ENCODE results near the gene CCNG2. TPM values are rescaled to one million over a fixed set of nuclear protein-coding genes. Genes with fewer than 3 reads are reported as not detected.

Gene CCNG2
- total RNA-seq, 1 experiment from 2014 or later: 34.1 TPM

DNA sequence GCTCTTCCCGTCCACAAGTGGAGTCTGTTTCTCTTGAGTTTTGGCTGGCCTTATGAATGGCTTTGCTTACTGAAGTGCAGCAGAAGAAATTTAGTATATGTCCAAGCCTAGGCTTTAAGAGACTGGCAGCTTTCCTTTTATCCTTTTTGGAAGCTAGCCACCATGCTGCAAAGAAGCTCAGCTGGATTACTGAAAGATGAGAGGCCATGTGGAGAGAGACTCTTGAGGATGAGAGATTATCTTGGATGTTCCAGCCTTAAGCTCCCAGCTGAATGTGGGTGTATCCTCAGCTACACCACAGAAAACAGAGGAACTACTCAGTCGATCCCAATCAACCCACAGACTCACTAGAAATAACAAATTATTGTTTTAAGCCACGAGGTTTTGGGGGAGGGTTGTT, 12.5 kb downstream of the CCNG2 start:
- ATAC-seq: no peak
- H3K9me3 ChIP-seq (ENCODE audit: control insufficient read depth in 1 of 2, insufficient read depth in 1 of 2, low read depth in 1 of 2, low read length in 2 of 2): no peaks in the 10 kb centered on the region
- TF ChIP-seq, protein P1, sequence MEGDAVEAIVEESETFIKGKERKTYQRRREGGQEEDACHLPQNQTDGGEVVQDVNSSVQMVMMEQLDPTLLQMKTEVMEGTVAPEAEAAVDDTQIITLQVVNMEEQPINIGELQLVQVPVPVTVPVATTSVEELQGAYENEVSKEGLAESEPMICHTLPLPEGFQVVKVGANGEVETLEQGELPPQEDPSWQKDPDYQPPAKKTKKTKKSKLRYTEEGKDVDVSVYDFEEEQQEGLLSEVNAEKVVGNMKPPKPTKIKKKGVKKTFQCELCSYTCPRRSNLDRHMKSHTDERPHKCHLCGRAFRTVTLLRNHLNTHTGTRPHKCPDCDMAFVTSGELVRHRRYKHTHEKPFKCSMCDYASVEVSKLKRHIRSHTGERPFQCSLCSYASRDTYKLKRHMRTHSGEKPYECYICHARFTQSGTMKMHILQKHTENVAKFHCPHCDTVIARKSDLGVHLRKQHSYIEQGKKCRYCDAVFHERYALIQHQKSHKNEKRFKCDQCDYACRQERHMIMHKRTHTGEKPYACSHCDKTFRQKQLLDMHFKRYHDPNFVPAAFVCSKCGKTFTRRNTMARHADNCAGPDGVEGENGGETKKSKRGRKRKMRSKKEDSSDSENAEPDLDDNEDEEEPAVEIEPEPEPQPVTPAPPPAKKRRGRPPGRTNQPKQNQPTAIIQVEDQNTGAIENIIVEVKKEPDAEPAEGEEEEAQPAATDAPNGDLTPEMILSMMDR (IDR thresholded peaks at IDR 0.05 in 2 of 3, conservative IDR thresholded peaks at IDR 0.05 in 1 of 3; ENCODE audit: borderline replicate concordance in 1 of 3, insufficient read depth in 1 of 3, low read depth in 2 of 3, low read length in 2 of 3): no peak
- TF ChIP-seq TCF7L2 (IDR thresholded peaks at IDR 0.05; ENCODE audit: borderline replicate concordance, extremely low read depth, insufficient read depth, insufficient read length): no peak
- no peak for TF ChIP-seq POLR2AphosphoS5 (IDR thresholded peaks at IDR 0.05; ENCODE audit: low read depth, low read length)
- TF ChIP-seq ZFX (IDR thresholded peaks at IDR 0.05): no peak
- TF ChIP-seq SP1 (IDR thresholded peaks at IDR 0.05; ENCODE audit: low read depth): no peak
- TF ChIP-seq FOSL1 (IDR thresholded peaks at IDR 0.05; ENCODE audit: low read depth): no peak
- TF ChIP-seq CEBPB (IDR thresholded peaks at IDR 0.05; ENCODE audit: low read depth): no peak
- no peak for TF ChIP-seq REST (IDR thresholded peaks at IDR 0.05; ENCODE audit: low read depth)
- TF ChIP-seq JUND (IDR thresholded peaks at IDR 0.05): no peak
- ChIA-PET POLR2A (no interaction called here), RAD21 (ENCODE audit: low non-redundant PET in 1 of 2, low total read pairs in 2 of 2, uncharacterized antibody in 2 of 2, unreplicated experiment in 2 of 2) (no interaction called here), CTCF (no interaction called here)
- no peak overlapping the region for H2AFZ ChIP-seq (ENCODE audit: low read depth, low read length, poor library complexity, severe bottlenecking)
- peaks cover 0 to 10% of the 10 kb centered on the region in 2 experiments; a peak in 2 of 4 replicates for H3K4me1 ChIP-seq (ENCODE audit: control insufficient read depth in 1 of 2, insufficient read depth in 2 of 2, low read length in 2 of 2)
- no peak overlapping the region for H3K27ac ChIP-seq (ENCODE audit: low read depth, low read length)
- intact Hi-C loops (cut with micrococcal nuclease): no loop called here
- no peaks in the 10 kb centered on the region for H3K27me3 ChIP-seq (ENCODE audit: insufficient read depth, low read length)
- H4K20me1 ChIP-seq (ENCODE audit: insufficient read depth): no peaks in the 10 kb centered on the region
- no peak for DNase-seq (ENCODE audit: low read depth, low spot score)
- H3K4me3 ChIP-seq (replicated peaks in 1 of 2; ENCODE audit: low read depth in 1 of 2, low read length in 2 of 2): no peak overlapping the region
- H3K36me3 ChIP-seq (ENCODE audit: control insufficient read depth in 1 of 2, insufficient read depth in 2 of 2, low read length in 2 of 2): peaks cover 0 to 17% of the 10 kb centered on the region in 2 experiments; a peak in 3 of 4 replicates
- no TSS peak for BruUV-seq (replicated peaks)
- no peaks in the 10 kb centered on the region for H3K79me2 ChIP-seq (ENCODE audit: insufficient read depth, low read length)
- H3K4me2 ChIP-seq (ENCODE audit: low read length): no peak overlapping the region
- H3K9ac ChIP-seq (ENCODE audit: low read length): no peak overlapping the region
- no peaks in the 10 kb centered on the region for H3K9me2 ChIP-seq (ENCODE audit: insufficient read depth)
